Astrocyte (in vitro differentiated cells and primary cell): ENCODE measurements around the gene PIM3.
"Not testable (repeated sequence)": the region's sequence is repeated elsewhere in the genome, so short reads cannot be mapped to it uniquely, and the experiment has no call there.

Experiments used
- CTCF ChIP-seq: IDR thresholded peaks from 2 replicates; pipeline ENCODE4 v1.5.1; 2011; ENCODE audit warnings: low read depth, mild to moderate bottlenecking, inconsistent platforms, low read length, moderate library complexity; ENCODE audit not compliant: insufficient read depth
- EZH2 ChIP-seq: IDR thresholded peaks from 2 replicates; pipeline ENCODE4 v1.6.1; 2012; ENCODE audit warnings: mild to moderate bottlenecking, low read length, inconsistent platforms; ENCODE audit not compliant: insufficient read depth

GRCh38 chr22:49981799-49982198 is 21.2 kb downstream of the PIM3 start:
- not testable (repeated sequence) for TF ChIP-seq CTCF, EZH2
